ENCODE measurements around the gene ZCCHC14.

ZCCHC14 gene

DNA sequence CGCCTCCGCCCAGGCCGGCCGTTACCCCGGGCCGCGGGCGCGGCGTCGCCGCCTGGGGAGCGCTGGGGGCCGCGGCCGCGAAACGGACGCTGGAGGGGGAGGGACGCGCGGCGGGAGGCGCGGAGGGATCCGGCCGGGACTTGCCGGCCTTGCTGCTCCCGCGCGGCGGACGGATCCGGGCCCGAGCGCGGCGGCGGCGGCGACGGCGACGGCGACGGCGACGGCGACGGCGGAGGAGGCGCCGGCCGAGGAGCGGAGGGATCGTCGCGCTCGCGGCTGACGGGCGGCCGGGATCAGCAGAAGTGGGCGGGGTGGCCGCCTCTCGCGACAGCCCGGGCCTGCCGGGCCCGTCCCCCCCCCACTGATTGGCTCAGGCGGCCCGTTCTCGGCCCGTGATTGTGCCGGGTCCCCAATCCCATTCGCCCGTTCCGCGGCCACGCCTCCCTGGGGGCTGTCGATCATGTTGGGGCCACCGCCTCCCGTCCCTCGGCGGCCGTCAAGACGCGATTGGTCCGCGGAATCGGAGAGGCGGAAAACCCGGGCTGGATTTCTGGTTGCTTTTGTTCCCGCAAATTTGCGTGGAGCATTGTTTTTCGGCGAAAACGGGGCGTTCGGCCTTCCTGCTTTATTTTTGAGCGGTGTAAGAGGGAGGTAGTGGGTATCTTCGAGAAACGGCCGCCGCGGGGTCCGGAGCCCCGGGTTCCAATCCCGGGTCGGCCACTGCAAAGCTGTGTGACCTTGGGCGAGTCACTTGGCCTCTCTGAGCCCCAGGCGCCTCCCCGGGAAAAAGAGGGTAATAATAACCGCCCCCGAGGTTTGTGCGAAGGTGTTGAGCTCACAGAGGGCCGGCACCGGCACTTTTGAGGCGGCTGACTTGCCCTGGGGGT is at the start of gene ZCCHC14:
ZCCHC14 (minus strand) TSS at position 304 of the 887 bp plus-strand sequence. CDS start 786 bp downstream, outside the sequence.
- no peaks in the 10 kb centered on the region for H3K36me3 ChIP-seq (ENCODE audit: control insufficient read depth, insufficient read depth, low read length)
- peak within 1 kb of the TSS; percentile 64 for H3K4me3 ChIP-seq (ENCODE audit: low read length)
- H3K4me1 ChIP-seq (ENCODE audit: control insufficient read depth, insufficient read depth, low read length) = peaks cover 15% of the 10 kb centered on the region
- no peaks in the 10 kb centered on the region for H3K27me3 ChIP-seq (ENCODE audit: control insufficient read depth, insufficient read depth, low read length)
- no peak within 1 kb of the TSS for H3K9ac ChIP-seq (ENCODE audit: low read length)
- no peak within 1 kb of the TSS for H3K27ac ChIP-seq (ENCODE audit: low read depth, low read length)

GRCh38 chr16:87541872-87542234 is 49.0 kb upstream of the ZCCHC14 start:
- Histone ChIP-seq H3K27ac (ENCODE audit: low read depth, low read length) (no peak overlapping the region), H3K9ac (ENCODE audit: low read length) (no peak overlapping the region)

GRCh38 chr16:87541147-87541871 is 48.5 kb upstream of the ZCCHC14 start:
- Histone ChIP-seq H3K27me3 (ENCODE audit: control insufficient read depth, insufficient read depth, low read length) (no peaks in the 10 kb centered on the region), H3K4me1 (ENCODE audit: control insufficient read depth, insufficient read depth, low read length) (peaks cover 3% of the 10 kb centered on the region), H3K4me3 (ENCODE audit: low read length) (peak overlapping the region; percentile 41), H3K36me3 (ENCODE audit: control insufficient read depth, insufficient read depth, low read length) (no peaks in the 10 kb centered on the region), H3K9ac (ENCODE audit: low read length) (no peak overlapping the region), H3K27ac (ENCODE audit: low read depth, low read length) (peak overlapping the region; percentile 51)

More at GRCh38 chr16:87541872-87542234, 49.0 kb upstream of the ZCCHC14 start:
- Histone ChIP-seq H3K4me1 (ENCODE audit: control insufficient read depth, insufficient read depth, low read length) (peaks cover 3% of the 10 kb centered on the region), H3K27me3 (ENCODE audit: control insufficient read depth, insufficient read depth, low read length) (no peaks in the 10 kb centered on the region), H3K36me3 (ENCODE audit: control insufficient read depth, insufficient read depth, low read length) (no peaks in the 10 kb centered on the region), H3K4me3 (ENCODE audit: low read length) (no peak overlapping the region)

- no peaks in the 10 kb centered on the region for H3K36me3 ChIP-seq (ENCODE audit: control insufficient read depth, insufficient read depth, low read length)
- peak overlapping the region; percentile 51 for H3K27ac ChIP-seq (ENCODE audit: low read depth, low read length)
- H3K4me3 ChIP-seq (ENCODE audit: low read length) = peak overlapping the region; percentile 41
- no peak overlapping the region for H3K9ac ChIP-seq (ENCODE audit: low read length)
- peaks cover 3% of the 10 kb centered on the region for H3K4me1 ChIP-seq (ENCODE audit: control insufficient read depth, insufficient read depth, low read length)
- no peaks in the 10 kb centered on the region for H3K27me3 ChIP-seq (ENCODE audit: control insufficient read depth, insufficient read depth, low read length)
Observed at GRCh38 chr16:87540897-87541146, 48.0 kb upstream of the ZCCHC14 start.

DNA sequence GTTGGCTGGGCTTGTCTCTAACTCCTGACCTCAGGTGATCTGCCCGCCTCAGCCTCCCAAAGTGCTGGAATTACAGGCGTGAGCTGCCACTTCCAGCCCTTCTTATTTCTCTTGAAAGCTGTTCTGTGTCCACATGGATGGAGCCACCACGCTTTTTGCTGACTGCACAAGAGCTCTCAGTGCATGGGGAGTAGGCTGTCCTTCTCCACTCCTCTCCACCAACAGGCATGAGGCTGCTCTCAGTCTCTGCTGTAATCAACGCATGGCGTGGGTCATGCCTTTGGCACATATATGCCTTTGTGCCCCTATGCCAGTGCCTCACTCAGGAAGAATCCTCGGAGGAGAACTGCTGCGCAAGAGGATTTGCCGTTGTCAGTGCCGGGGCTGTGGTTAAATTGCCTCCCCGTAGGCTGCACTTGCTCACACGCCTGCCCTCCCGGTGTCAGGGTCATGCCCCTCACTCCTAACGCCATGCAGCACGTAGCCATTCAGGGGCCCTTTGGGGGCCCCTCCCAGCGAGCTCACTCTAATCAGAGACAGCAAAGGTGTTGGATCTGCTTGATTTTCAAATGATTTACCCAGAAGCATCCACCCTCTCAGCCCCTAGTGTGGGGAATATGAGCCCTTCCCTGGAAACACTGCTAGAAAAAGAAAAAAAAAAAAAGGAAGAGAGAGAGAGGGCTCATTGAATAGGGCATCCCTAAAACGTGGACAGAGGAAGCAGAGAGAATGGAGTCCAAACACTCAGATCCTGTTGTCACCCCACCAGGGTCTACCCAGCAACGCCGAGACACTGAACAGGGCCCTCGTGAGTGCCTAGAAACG is 47.5 kb upstream of the ZCCHC14 start:
- peak overlapping the region; percentile 41 for H3K4me3 ChIP-seq (ENCODE audit: low read length)
- H3K27me3 ChIP-seq (ENCODE audit: control insufficient read depth, insufficient read depth, low read length) = no peaks in the 10 kb centered on the region
- no peak overlapping the region for H3K27ac ChIP-seq (ENCODE audit: low read depth, low read length)
- H3K9ac ChIP-seq (ENCODE audit: low read length) = no peak overlapping the region
- H3K4me1 ChIP-seq (ENCODE audit: control insufficient read depth, insufficient read depth, low read length) = peaks cover 3% of the 10 kb centered on the region
- H3K36me3 ChIP-seq (ENCODE audit: control insufficient read depth, insufficient read depth, low read length) = no peaks in the 10 kb centered on the region

DNA sequence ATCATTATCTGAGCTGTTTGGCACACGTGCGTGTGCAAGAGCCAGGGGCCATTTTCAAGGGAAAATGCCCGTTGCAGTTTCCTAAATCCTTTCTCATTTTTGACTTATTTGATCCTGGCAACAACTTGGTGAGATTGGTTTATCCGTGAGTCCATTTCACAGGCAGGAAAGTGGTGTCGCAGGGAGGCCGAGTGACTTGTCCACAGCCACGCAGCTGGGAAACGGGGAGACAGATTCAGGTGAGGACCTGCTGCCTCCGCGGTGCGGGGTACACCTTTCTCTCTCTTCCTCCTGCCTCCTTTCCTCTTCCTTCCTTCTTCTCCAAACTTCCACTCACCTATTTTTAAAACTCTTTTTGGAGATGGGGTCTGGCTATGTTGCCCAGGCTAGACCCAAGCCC is 46.3 kb upstream of the ZCCHC14 start:
- no peak overlapping the region for H3K27ac ChIP-seq (ENCODE audit: low read depth, low read length)
- H3K4me1 ChIP-seq (ENCODE audit: control insufficient read depth, insufficient read depth, low read length) = peaks cover 3% of the 10 kb centered on the region
- no peak overlapping the region for H3K9ac ChIP-seq (ENCODE audit: low read length)
- H3K4me3 ChIP-seq (ENCODE audit: low read length) = no peak overlapping the region
- no peaks in the 10 kb centered on the region for H3K36me3 ChIP-seq (ENCODE audit: control insufficient read depth, insufficient read depth, low read length)
- no peaks in the 10 kb centered on the region for H3K27me3 ChIP-seq (ENCODE audit: control insufficient read depth, insufficient read depth, low read length)

DNA sequence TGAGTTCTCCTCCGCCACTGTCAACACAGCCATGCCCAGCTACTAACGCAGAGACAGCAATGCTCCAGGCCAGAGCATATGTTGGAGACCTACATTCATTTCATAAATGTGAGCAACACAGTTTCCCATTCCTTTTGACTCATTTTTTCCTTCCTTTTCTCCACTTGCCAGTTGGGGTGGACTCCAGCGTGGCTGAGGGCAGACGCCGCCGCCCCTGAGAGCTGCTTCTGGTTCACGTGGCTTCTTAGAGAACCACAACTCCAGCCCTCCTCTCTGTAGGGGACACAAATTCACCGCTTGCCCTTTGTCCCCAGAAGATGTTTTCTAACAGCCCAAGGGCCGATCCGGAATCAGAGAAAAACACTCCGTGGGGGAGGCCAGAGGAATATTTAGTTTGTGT is 45.8 kb upstream of the ZCCHC14 start:
- Histone ChIP-seq H3K27me3 (ENCODE audit: control insufficient read depth, insufficient read depth, low read length) (no peaks in the 10 kb centered on the region), H3K27ac (ENCODE audit: low read depth, low read length) (no peak overlapping the region), H3K4me3 (ENCODE audit: low read length) (no peak overlapping the region), H3K9ac (ENCODE audit: low read length) (no peak overlapping the region), H3K36me3 (ENCODE audit: control insufficient read depth, insufficient read depth, low read length) (no peaks in the 10 kb centered on the region), H3K4me1 (ENCODE audit: control insufficient read depth, insufficient read depth, low read length) (peaks cover 3% of the 10 kb centered on the region)

DNA sequence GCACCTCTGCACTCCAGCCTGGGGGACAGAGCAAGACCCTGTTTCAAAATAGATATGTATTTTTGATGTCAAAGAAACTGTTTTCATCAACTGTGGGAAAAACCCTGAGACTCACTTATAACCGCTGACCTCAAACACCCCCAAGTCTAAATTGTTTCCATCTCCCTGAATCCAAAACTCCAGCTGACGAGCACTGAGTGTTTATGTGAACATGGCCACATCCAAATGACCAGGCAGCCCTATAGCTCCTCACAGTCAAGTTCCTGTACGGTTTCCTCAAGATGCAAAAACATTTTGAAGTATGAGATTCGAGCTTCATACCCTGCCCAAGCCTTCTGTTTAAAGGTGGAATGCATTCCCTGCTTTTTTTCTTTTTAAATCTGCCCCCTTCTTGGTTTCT is 45.3 kb upstream of the ZCCHC14 start:
- H3K27me3 ChIP-seq (ENCODE audit: control insufficient read depth, insufficient read depth, low read length) = no peaks in the 10 kb centered on the region
- no peak overlapping the region for H3K9ac ChIP-seq (ENCODE audit: low read length)
- no peak overlapping the region for H3K4me3 ChIP-seq (ENCODE audit: low read length)
- H3K27ac ChIP-seq (ENCODE audit: low read depth, low read length) = no peak overlapping the region
- peaks cover 3% of the 10 kb centered on the region for H3K4me1 ChIP-seq (ENCODE audit: control insufficient read depth, insufficient read depth, low read length)
- no peaks in the 10 kb centered on the region for H3K36me3 ChIP-seq (ENCODE audit: control insufficient read depth, insufficient read depth, low read length)

DNA sequence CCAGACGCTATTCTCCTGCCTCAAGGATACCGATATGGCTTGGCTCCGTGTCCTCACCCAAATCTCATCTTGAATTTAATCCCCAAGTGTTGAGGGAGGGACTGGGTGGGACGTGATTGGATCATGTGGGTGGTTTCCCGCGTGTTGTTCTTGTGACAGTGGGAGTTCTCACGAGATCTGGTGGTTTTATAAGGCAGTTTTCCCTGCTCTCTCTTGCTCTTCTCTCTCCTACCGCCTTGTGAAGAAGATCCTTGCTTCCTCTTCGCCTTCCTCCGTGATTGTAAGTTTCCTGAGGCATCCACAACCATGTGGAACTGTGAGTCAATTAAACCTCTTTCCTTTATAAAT is 43.9 kb upstream of the ZCCHC14 start:
- Histone ChIP-seq H3K9ac (ENCODE audit: low read length) (no peak overlapping the region), H3K4me3 (ENCODE audit: low read length) (no peak overlapping the region), H3K27ac (ENCODE audit: low read depth, low read length) (no peak overlapping the region), H3K36me3 (ENCODE audit: control insufficient read depth, insufficient read depth, low read length) (no peaks in the 10 kb centered on the region), H3K4me1 (ENCODE audit: control insufficient read depth, insufficient read depth, low read length) (peaks cover 3% of the 10 kb centered on the region), H3K27me3 (ENCODE audit: control insufficient read depth, insufficient read depth, low read length) (no peaks in the 10 kb centered on the region)

DNA sequence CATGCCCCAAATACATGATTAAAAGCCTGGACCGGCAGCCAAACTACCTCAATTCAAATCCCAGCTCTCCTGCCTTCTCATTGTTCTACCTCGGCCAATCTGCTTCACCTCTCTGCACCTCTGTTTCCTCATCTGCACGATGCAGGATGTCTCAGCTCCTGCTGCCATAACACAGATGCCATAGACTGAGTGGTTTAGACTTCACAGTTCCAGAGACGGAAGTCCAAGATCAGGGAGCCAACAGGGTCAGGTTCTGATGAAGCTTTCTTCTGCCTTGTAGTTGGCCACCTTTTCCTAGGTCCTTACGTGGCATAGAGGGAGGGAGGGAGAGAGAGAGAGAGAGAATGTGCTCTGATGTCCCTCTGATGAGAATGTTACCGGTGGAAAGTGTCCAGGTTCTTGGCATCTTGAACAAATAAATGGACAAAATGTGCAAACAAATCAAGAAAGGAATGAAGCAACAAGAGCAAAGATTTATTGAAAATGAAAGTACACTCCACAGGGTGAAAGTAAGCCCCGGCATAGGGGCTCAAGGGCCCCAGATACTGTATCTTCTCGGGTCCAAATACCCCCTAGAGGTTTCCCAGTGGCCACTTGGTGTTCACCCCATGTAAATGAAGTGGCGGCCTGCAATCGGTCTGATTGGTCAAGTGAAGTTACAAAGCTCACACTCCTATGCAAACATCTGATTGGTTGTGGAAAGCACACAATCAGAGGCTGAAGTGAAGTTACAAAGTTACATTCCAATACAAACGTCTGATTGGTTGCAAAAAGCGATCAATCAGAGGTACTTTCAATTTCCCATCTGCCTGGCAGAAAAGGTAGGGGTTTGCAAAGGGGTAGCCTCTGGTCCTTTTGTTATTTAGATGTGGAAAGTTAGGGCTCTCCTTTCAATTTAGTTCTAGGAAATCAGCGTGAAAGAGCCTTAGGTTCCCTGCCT is 43.3 kb upstream of the ZCCHC14 start:
- Histone ChIP-seq H3K36me3 (ENCODE audit: control insufficient read depth, insufficient read depth, low read length) (no peaks in the 10 kb centered on the region), H3K4me3 (ENCODE audit: low read length) (no peak overlapping the region), H3K9ac (ENCODE audit: low read length) (no peak overlapping the region), H3K4me1 (ENCODE audit: control insufficient read depth, insufficient read depth, low read length) (peaks cover 3% of the 10 kb centered on the region), H3K27ac (ENCODE audit: low read depth, low read length) (no peak overlapping the region), H3K27me3 (ENCODE audit: control insufficient read depth, insufficient read depth, low read length) (no peaks in the 10 kb centered on the region)

- Histone ChIP-seq H3K36me3 (ENCODE audit: control insufficient read depth, insufficient read depth, low read length) (no peaks in the 10 kb centered on the region), H3K9ac (ENCODE audit: low read length) (no peak overlapping the region), H3K27me3 (ENCODE audit: control insufficient read depth, insufficient read depth, low read length) (no peaks in the 10 kb centered on the region), H3K27ac (ENCODE audit: low read depth, low read length) (no peak overlapping the region), H3K4me3 (ENCODE audit: low read length) (no peak overlapping the region), H3K4me1 (ENCODE audit: control insufficient read depth, insufficient read depth, low read length) (no peaks in the 10 kb centered on the region)
Observed at GRCh38 chr16:87535457-87535854, 42.6 kb upstream of the ZCCHC14 start.

All from rectal smooth muscle tissue (tissue), 1 donor.